Epidermal melanocyte (primary cell): ENCODE measurements around the gene MUC12.
"Not testable (repeated sequence)": the region's sequence is repeated elsewhere in the genome, so short reads cannot be mapped to it uniquely, and the experiment has no call there.

Experiments used
- DNase-seq: peaks from one replicate; pipeline ENCODE4 v3.0.0; 2011; ENCODE audit warnings: low spot score; ENCODE audit not compliant: insufficient read length

Gene MUC12

GRCh38 chr7:100991631-100992030 is 22.3 kb downstream of the MUC12 start:
- no peak for DNase-seq

- not testable (repeated sequence) for DNase-seq
Measured at GRCh38 chr7:100992280-100992679, 22.9 kb downstream of the MUC12 start.

DNA sequence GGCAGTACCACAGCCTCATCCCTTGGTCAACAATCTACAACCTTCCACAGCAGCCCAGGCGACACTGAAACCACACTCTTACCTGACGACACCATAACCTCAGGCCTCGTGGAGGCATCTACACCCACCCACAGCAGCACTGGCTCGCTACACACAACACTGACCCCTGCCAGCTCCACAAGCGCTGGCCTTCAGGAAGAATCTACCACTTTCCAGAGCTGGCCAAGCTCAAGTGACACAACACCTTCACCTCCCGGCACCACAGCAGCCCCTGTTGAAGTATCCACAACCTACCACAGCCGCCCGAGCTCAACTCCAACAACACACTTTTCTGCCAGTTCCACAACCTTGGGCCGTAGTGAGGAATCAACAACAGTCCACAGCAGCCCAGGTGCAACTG is 25.3 kb downstream of the MUC12 start:
- DNase-seq = not testable (repeated sequence)

DNA sequence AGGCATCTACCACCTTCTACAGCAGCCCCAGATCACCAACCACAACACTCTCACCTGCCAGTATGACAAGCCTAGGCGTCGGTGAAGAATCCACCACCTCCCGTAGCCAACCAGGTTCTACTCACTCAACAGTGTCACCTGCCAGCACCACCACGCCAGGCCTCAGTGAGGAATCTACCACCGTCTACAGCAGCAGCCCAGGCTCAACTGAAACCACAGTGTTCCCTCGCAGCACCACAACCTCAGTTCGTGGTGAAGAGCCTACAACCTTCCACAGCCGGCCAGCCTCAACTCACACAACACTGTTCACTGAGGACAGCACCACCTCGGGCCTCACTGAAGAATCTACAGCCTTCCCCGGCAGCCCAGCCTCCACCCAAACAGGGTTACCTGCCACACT is 29.2 kb downstream of the MUC12 start:
- DNase-seq = not testable (repeated sequence)

GRCh38 chr7:100999334-100999733 is 30.0 kb downstream of the MUC12 start:
- DNase-seq = not testable (repeated sequence)

- DNase-seq = not testable (repeated sequence)
Measured at GRCh38 chr7:101000025-101000424, 30.7 kb downstream of the MUC12 start.

DNA sequence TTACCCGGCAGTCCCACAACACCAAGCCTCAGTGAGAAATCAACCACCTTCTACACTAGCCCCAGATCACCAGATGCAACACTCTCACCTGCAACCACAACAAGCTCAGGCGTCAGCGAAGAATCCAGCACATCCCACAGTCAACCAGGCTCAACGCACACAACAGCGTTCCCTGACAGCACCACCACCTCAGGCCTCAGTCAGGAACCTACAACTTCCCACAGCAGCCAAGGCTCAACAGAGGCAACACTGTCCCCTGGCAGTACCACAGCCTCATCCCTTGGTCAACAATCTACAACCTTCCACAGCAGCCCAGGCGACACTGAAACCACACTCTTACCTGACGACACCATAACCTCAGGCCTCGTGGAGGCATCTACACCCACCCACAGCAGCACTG is 33.0 kb downstream of the MUC12 start:
- not testable (repeated sequence) for DNase-seq

- not testable (repeated sequence) for DNase-seq
Measured at GRCh38 chr7:101007361-101007760, 38.0 kb downstream of the MUC12 start.

DNA sequence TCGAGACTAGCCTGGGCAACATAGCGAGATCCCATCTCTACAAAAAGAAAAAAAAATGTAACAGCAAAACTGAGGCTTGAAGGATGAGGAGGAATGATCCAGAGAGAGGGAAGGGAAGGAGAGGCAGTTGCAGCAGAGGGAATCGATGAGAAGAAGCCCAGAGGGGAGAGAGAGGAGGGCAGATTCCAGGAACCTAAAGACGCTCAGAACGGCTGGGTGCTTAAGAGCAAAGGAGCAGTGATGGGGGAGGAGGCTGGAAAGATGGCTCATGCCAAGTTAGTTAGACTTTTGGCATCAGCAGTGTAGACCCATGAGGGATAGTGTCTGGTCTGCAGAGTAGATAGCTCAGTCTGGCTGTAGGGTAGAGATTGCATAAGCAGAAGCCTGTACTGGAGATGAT is 40.3 kb downstream of the MUC12 start:
- DNase-seq = no peak

DNA sequence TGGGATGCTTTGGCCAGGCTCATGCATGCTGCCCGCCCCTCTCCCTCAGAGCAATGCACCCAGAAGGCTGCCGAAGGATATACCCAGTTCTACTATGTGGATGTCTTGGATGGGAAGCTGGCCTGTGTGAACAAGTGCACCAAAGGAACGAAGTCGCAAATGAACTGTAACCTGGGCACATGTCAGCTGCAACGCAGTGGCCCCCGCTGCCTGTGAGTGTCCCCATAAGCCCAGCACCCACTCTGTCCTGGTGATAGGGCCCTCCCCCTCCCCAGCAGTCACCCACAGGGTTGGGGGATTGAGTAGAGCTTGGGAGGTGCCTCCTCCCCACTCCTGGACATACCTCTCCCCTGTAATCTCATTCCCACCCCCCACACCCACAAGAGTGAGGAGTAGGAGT is 43.6 kb downstream of the MUC12 start:
- no peak for DNase-seq

DNA sequence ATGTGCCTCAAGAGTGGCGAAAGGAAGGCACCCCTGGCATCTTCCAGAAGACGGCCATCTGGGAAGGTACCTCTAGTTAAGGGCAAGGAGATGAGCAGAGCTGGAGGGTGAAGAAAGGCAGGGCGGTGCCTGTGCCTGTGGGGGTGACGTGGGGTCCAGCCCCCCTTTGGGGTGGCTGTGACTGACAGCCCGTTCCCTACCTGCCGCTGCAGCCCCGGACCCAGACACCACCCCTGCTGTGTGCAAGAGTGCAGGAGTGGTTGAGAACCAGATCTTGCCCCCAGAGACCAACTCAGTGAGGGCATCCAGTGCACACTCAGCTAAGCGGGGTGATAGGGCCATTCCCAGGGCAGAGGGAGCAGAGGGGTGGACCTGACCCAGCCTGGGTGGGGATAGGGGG is 46.3 kb downstream of the MUC12 start:
- no peak for DNase-seq

DNA sequence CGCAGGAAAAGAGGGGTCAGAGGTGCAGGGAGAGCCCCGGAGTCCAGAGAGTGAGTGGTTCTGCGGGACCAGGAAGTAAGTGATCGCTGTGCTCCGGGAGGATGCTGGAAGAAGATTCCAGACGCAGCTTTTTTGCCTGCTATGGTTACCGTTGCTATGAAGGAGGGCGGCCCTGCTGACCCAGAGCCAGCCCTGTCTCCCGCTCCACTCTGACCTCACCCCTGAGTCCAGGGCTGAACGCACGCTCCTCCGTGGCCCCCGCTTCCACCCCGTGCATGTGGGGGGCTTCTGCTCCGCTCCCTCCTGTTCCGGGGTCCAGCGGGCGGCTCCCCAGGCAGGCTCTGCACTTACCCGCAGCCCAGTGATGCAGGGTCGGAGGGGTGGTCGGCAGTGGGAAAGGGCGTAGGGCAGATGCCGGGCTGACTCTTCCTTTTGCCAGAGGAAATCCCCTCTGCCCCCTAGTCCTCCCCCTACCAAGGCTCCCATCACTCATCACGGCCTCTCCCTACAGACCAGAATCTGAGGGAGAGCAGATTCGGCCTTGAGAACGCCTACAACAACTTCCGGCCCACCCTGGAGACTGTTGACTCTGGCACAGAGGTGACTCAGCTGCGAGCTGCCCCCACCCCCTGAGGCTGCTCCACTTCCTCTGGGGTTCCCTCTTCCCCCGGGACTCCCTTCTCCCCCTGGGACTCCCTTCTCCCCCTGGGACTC is 47.9 kb downstream of the MUC12 start:
- DNase-seq = peak; percentile 73

- DNase-seq = no peak
Measured at GRCh38 chr7:101018271-101019167, 49.2 kb downstream of the MUC12 start.

GRCh38 chr7:101020444-101020843 is 51.1 kb downstream of the MUC12 start:
- DNase-seq = no peak

GRCh38 chr7:101021703-101022102 is 52.3 kb downstream of the MUC12 start:
- DNase-seq = no peak

- DNase-seq = no peak
Measured at GRCh38 chr7:101023839-101024238, 54.5 kb downstream of the MUC12 start.

DNA sequence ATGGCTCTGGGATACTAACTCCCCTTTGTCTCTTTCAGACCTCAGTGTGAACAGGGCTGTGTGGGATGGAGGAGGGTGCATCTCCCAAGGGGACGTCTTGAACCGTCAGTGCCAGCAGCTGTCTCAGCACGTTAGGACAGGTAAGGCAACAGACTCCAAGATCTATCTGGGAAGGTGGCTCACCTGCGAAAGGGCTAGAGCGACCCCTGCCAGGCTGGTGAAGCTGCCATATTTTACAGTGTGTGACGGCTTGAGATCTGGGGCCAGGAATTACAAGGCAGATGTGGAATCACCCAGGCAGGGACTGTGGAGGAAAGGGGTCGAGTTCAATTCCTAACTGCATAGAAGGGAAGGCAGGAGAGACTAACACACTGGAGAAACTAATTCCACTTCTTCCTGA is 61.7 kb downstream of the MUC12 start:
- DNase-seq = no peak

DNA sequence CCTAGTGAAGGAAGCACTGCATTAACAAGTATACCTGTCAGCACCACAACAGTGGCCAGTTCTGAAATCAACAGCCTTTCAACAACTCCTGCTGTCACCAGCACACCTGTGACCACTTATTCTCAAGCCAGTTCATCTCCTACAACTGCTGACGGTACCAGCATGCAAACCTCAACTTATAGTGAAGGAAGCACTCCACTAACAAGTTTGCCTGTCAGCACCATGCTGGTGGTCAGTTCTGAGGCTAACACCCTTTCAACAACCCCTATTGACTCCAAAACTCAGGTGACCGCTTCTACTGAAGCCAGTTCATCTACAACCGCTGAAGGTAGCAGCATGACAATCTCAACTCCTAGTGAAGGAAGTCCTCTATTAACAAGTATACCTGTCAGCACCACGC is 66.6 kb downstream of the MUC12 start:
- DNase-seq = no peak

DNA sequence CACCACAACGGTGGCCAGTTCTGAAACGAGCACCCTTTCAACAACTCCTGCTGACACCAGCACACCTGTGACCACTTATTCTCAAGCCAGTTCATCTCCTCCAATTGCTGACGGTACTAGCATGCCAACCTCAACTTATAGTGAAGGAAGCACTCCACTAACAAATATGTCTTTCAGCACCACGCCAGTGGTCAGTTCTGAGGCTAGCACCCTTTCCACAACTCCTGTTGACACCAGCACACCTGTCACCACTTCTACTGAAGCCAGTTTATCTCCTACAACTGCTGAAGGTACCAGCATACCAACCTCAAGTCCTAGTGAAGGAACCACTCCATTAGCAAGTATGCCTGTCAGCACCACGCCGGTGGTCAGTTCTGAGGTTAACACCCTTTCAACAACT is 71.9 kb downstream of the MUC12 start:
- not testable (repeated sequence) for DNase-seq

GRCh38 chr7:101058355-101058754 is 89.0 kb downstream of the MUC12 start:
- peak; percentile 34 for DNase-seq

DNA sequence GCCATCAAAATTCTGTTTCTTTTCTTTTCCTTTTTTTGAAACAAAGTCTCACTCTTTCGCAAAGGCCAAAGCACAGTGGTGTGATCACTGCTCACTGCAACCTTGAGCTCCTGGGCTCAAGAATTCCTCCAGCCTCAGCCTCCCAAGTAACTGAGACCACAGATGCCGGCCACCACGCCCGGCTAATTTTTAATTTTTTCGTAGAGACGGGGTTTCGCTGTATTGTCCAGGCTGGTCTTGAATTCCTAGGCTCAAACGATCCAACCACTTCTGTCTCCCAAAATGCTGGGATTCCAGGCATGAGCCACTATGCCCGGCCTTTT is 90.2 kb downstream of the MUC12 start:
- DNase-seq = no peak

DNA sequence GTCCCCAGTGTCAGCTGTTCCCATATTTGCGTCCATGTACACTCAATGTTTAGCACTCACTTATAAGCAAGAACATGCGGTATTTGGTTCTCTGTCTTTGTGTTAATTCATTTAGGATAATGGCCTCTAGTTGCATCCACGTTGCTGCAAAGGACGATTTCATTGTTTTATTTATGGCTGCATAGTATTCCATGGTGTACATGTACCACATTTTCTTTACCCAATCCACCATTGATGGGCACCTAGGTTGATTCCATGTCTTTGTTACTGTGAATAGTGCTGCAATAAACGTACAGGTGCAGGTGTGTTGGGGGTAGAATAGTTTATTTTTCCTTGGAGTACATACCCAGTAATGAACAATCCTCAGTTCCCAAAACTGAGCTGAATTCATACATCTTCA is 91.6 kb downstream of the MUC12 start:
- no peak for DNase-seq

GRCh38 chr7:101064176-101064550 is 94.8 kb downstream of the MUC12 start:
- DNase-seq = not testable (repeated sequence)
